ENCODE data around the gene SLIT3.

GRCh38 chr5:169202969-169203368, 98.0 kb downstream of the SLIT3 start:
- no peak for TF ChIP-seq CTCF (IDR thresholded peaks at IDR 0.05)
- TF ChIP-seq POLR2A (IDR thresholded peaks at IDR 0.05): no peak
- TF ChIP-seq POLR2AphosphoS5 (IDR thresholded peaks at IDR 0.05): no peak
- TF ChIP-seq EP300 (IDR thresholded peaks at IDR 0.05): no peak

All from suprapubic skin (tissue), 4 donors.